C4-2B (cell line): ENCODE measurements around the gene NHERF2.

Experiments
- ZFX ChIP-seq: fragments of 450-650 bp; IDR thresholded peaks from 2 replicates; pipeline ENCODE4 v1.6.1; 2017
- TF ChIP-seq, protein P1 (sequence below): fragments of 450-650 bp; conservative IDR thresholded peaks from 2 replicates; pipeline ENCODE4 v1.5.1; 2017; ENCODE audit warnings: mild to moderate bottlenecking

DNA sequence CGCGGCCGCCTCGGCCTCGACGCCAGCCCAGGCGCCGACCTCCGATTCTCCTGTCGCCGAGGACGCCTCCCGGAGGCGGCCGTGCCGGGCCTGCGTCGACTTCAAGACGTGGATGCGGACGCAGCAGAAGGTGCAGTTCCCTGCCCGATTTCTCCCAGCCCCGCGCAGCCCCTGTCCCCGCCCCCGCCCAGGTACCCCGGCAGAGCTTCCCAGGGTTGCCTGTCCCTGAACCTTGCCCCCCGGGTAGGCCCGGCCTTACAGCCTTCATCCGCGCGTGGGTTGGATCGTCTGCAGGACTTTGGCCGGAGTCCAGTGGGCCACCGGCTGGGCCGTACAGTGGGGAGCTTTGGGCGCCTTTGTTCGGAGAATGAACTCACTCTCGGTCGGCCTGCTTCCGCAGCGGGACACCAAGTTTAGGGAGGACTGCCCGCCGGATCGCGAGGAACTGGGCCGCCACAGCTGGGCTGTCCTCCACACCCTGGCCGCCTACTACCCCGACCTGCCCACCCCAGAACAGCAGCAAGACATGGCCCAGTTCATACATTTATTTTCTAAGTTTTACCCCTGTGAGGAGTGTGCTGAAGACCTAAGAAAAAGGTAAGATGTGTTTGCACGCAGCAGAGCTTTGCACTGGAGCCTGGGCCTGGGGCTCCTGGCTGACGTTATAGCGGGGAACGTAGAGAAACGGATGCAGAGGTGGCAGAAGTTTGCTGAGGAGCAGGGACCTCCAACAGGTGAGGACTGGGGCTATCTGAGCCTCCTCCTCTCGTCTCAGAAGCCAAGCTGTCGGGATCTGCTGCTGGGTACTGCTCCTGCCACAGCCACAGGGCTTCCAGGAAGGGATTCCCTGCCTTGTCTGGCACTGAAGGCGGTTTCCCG, 42.1 kb upstream of the NHERF2 start:
- TF ChIP-seq, protein P1, sequence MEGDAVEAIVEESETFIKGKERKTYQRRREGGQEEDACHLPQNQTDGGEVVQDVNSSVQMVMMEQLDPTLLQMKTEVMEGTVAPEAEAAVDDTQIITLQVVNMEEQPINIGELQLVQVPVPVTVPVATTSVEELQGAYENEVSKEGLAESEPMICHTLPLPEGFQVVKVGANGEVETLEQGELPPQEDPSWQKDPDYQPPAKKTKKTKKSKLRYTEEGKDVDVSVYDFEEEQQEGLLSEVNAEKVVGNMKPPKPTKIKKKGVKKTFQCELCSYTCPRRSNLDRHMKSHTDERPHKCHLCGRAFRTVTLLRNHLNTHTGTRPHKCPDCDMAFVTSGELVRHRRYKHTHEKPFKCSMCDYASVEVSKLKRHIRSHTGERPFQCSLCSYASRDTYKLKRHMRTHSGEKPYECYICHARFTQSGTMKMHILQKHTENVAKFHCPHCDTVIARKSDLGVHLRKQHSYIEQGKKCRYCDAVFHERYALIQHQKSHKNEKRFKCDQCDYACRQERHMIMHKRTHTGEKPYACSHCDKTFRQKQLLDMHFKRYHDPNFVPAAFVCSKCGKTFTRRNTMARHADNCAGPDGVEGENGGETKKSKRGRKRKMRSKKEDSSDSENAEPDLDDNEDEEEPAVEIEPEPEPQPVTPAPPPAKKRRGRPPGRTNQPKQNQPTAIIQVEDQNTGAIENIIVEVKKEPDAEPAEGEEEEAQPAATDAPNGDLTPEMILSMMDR, result no peak
- TF ChIP-seq ZFX, result peak; percentile 96
